ENCODE measurements around the gene FCHSD2. TPM values are rescaled to one million over a fixed set of nuclear protein-coding genes. Genes with fewer than 3 reads are reported as not detected.

FCHSD2 gene
- total and polyA plus RNA-seq, 4 donors: 14.7 to 41.6 (median 32.6) TPM

GRCh38 chr11:73113426-73113825 lies 28.7 kb downstream of the FCHSD2 start:
- Histone ChIP-seq H3K9ac (ENCODE audit: insufficient read depth in 1 of 2, low read length in 2 of 2) (no peak overlapping the region), H3K9me3 (ENCODE audit: control insufficient read depth in 4 of 4, insufficient read depth in 3 of 4, low read length in 3 of 4) (peaks cover 0 to 8% (median 2%) of the 10 kb centered on the region in 4 donors), H3K27me3 (ENCODE audit: control insufficient read depth in 3 of 3, insufficient read depth in 3 of 3, low read length in 2 of 3) (no peaks in the 10 kb centered on the region), H3K4me3 (no peak overlapping the region), H3K36me3 (ENCODE audit: control insufficient read depth in 4 of 4, insufficient read depth in 4 of 4, low read length in 4 of 4) (peaks cover 2 to 6% (median 4%) of the 10 kb centered on the region in 4 donors), H3K27ac (ENCODE audit: low read depth in 1 of 2, low read length in 1 of 2) (no peak overlapping the region), H3K4me1 (ENCODE audit: control insufficient read depth in 5 of 5, insufficient read depth in 5 of 5, low read length in 5 of 5) (peaks cover 0 to 3% (median 0%) of the 10 kb centered on the region in 5 donors)
- ATAC-seq (ENCODE audit: insufficient read depth, low FRiP score): no peak
- DNase-seq: no peak
- 91 to 97% methylated on average over 6 of the region's 6 CpGs for WGBS, 2 donors
- TF ChIP-seq CTCF (IDR thresholded peaks at IDR 0.05; ENCODE audit: control extremely low read depth, extremely low read depth): no peak

GRCh38 chr11:73107597-73107996 lies 34.5 kb downstream of the FCHSD2 start:
- no peak for TF ChIP-seq CTCF (IDR thresholded peaks at IDR 0.05; ENCODE audit: control extremely low read depth, extremely low read depth)
- H3K9ac ChIP-seq (ENCODE audit: insufficient read depth in 1 of 2, low read length in 2 of 2): no peak overlapping the region
- H3K27me3 ChIP-seq (ENCODE audit: control insufficient read depth in 3 of 3, insufficient read depth in 3 of 3, low read length in 2 of 3): no peaks in the 10 kb centered on the region
- no peaks in the 10 kb centered on the region for H3K4me1 ChIP-seq (ENCODE audit: control insufficient read depth in 5 of 5, insufficient read depth in 5 of 5, low read length in 5 of 5)
- no peak overlapping the region for H3K27ac ChIP-seq (ENCODE audit: low read depth in 1 of 2, low read length in 1 of 2)
- H3K4me3 ChIP-seq: no peak overlapping the region
- H3K9me3 ChIP-seq (ENCODE audit: control insufficient read depth in 4 of 4, insufficient read depth in 3 of 4, low read length in 3 of 4): peaks cover 0 to 8% (median under 1%) of the 10 kb centered on the region in 4 donors
- ATAC-seq (ENCODE audit: insufficient read depth, low FRiP score): no peak
- 91 to 96% methylated on average over 3 of the region's 3 CpGs for WGBS, 2 donors
- H3K36me3 ChIP-seq (ENCODE audit: control insufficient read depth in 4 of 4, insufficient read depth in 4 of 4, low read length in 4 of 4): peaks cover 0 to 4% (median 0%) of the 10 kb centered on the region in 4 donors
- no peak for DNase-seq

- WGBS, 2 donors: 85 to 91% methylated on average over 1 of the region's 1 CpG
Observed at GRCh38 chr11:73106347-73106746, 35.8 kb downstream of the FCHSD2 start.

More at GRCh38 chr11:73106347-73106746, 35.8 kb downstream of the FCHSD2 start:
- Histone ChIP-seq H3K27me3 (ENCODE audit: control insufficient read depth in 3 of 3, insufficient read depth in 3 of 3, low read length in 2 of 3) (no peaks in the 10 kb centered on the region), H3K36me3 (ENCODE audit: control insufficient read depth in 4 of 4, insufficient read depth in 4 of 4, low read length in 4 of 4) (peaks cover 0 to 4% (median 0%) of the 10 kb centered on the region in 4 donors), H3K9ac (ENCODE audit: insufficient read depth in 1 of 2, low read length in 2 of 2) (no peak overlapping the region), H3K9me3 (ENCODE audit: control insufficient read depth in 4 of 4, insufficient read depth in 3 of 4, low read length in 3 of 4) (peaks cover 0 to 7% (median under 1%) of the 10 kb centered on the region in 4 donors), H3K4me3 (no peak overlapping the region), H3K4me1 (ENCODE audit: control insufficient read depth in 5 of 5, insufficient read depth in 5 of 5, low read length in 5 of 5) (no peaks in the 10 kb centered on the region), H3K27ac (ENCODE audit: low read depth in 1 of 2, low read length in 1 of 2) (no peak overlapping the region)
- DNase-seq: no peak
- ATAC-seq (ENCODE audit: insufficient read depth, low FRiP score): no peak
- no peak for TF ChIP-seq CTCF (IDR thresholded peaks at IDR 0.05; ENCODE audit: control extremely low read depth, extremely low read depth)
